Cardiac fibroblast (primary cell): ENCODE data around the gene KRT10.

Experiments
- DNase-seq, 2 donors: peaks; one replicate each; pipeline versions ENCODE4 v3.0.0 to v3.0.0-alpha.2; 2010; ENCODE audit warnings: low read depth in 2 of 2
- H3K4me3 ChIP-seq, 2 donors: replicated peaks in 1 of 2; 1 replicate in 1 of 2; 2 replicates in 1 of 2; pipeline ENCODE4 v1.5.1; 2011; ENCODE audit warnings: low read depth in 2 of 2, low read length in 2 of 2, mild to moderate bottlenecking in 2 of 2, moderate library complexity in 1 of 2
- TF ChIP-seq, protein P1 (sequence below): IDR thresholded peaks from one replicate; pipeline ENCODE4 v1.5.1; 2011; ENCODE audit warnings: low read depth, mild to moderate bottlenecking, low read length, inconsistent platforms

The KRT10 gene

DNA sequence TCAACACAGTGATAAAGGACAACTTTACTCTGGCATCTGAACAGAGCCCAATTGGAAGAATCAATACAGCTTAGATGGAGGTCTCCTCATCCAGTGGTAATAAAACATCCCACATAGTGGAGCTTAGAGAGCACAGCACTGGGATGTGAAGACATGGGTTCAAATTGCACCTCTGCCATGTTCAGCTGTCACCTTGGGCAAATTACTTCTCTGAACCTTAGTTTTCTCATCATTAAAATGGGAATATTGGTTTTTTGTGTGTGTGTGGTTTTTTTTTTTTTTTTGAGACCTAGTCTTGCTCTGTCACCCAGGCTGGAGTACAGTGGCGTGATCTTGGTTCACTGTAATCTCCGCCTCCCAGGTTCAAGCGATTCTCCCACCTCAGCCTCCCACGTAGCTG, 13.6 kb upstream of the KRT10 start:
- no peak for DNase-seq
- H3K4me3 ChIP-seq = no peak overlapping the region
- TF ChIP-seq, protein P1, sequence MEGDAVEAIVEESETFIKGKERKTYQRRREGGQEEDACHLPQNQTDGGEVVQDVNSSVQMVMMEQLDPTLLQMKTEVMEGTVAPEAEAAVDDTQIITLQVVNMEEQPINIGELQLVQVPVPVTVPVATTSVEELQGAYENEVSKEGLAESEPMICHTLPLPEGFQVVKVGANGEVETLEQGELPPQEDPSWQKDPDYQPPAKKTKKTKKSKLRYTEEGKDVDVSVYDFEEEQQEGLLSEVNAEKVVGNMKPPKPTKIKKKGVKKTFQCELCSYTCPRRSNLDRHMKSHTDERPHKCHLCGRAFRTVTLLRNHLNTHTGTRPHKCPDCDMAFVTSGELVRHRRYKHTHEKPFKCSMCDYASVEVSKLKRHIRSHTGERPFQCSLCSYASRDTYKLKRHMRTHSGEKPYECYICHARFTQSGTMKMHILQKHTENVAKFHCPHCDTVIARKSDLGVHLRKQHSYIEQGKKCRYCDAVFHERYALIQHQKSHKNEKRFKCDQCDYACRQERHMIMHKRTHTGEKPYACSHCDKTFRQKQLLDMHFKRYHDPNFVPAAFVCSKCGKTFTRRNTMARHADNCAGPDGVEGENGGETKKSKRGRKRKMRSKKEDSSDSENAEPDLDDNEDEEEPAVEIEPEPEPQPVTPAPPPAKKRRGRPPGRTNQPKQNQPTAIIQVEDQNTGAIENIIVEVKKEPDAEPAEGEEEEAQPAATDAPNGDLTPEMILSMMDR = no peak

DNA sequence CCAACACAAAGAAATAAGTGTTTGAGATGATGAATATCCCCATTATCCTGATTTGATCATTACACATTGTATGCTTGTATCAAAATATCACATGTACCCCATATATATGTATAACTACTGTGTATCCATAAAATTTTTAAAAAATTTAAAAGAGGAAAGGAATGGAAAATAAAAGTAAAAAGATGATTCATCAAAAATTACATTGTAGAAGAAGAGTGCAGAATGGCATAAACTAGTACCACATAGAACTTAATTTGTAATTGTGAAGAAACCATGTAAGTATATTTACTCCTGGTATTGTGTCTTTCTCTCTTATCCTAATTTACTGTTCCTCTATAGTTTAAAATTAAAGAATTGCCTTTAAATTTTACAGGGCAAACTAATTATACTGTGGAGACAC, 11.5 kb upstream of the KRT10 start:
- H3K4me3 ChIP-seq = no peak overlapping the region
- DNase-seq = no peak
- TF ChIP-seq, protein P1 = no peak

DNA sequence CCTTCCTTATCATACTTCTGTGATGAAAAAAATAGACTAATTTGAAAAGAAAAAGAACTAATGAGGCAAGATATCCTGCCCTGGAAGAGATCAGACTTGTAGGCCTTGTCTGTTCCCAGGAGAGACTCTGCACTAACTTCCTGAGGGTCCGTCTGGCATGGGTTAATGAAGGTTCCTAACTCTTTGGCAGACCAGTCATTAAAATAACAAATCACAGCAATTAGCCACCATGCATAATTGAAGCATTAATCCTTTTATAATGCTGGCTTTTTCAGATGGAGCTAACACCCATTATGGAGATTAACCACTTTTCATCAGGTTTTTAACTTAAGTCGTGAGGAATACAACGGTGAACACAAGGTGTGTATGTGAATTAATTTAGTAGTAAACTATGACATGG, 10.4 kb upstream of the KRT10 start:
- TF ChIP-seq, protein P1 = no peak
- DNase-seq = no peak
- H3K4me3 ChIP-seq = no peak overlapping the region

DNA sequence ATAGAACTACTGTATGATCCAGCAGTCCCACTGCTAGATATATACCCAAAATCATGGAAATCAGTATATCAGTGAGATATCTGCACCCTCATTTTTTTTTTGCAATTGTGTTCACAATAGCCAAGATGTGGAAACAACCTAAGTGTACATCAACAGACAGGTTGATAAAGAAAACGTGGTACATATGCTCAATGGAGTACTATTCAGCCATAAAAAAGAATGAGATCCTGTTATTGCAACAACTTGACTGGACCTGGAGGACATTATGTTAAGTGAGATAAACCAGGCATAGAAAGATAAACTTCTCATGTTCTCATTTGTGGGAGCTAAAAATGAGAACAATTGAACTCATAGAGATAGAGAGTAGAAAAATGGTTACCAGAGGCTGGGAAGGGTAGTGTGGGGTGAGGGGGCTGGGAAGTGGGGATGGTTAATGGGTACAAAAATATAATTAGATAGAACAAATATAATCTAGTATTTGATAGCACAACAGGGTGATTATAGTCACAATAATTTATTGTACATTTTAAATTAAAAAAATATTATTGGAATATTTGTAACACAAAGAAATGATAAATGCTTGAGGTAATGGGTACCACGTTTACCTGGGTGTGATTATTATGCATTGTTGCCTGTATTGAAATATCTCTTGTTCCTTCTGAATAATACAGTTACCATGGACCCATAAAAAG, 7.8 kb upstream of the KRT10 start:
- H3K4me3 ChIP-seq = no peak overlapping the region
- no peak for DNase-seq
- TF ChIP-seq, protein P1 = no peak

DNA sequence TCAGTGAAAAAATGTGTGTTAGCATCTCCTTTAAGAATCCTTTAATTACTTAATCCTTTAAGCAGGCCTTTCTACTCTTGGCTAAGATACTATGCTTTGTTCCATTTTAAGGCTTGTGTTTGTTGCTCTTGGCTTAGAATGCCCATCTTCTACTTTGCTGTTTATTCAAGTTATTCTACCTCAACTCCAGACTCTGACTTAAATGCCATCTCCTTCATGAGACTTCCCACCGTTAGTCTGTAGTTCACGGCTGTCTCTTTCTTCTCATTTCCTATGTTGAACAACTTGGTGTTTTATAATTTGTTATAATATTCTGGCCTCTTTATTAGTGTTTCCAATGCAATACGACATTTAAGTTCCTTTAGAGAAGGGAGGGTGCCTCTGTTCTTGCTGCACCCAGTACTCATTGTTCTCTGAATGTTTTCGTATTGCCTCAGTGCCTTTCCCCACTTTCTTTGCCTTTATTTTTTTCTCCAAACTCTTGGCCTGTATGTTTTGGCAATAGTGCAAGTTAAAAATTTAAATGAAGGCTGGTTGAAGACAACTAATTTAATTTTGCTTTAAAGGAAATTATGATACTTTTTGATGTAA, 6.1 kb upstream of the KRT10 start:
- peak in 1 of 2 donors; percentile 66 for DNase-seq
- H3K4me3 ChIP-seq = no peak overlapping the region
- TF ChIP-seq, protein P1 = no peak

DNA sequence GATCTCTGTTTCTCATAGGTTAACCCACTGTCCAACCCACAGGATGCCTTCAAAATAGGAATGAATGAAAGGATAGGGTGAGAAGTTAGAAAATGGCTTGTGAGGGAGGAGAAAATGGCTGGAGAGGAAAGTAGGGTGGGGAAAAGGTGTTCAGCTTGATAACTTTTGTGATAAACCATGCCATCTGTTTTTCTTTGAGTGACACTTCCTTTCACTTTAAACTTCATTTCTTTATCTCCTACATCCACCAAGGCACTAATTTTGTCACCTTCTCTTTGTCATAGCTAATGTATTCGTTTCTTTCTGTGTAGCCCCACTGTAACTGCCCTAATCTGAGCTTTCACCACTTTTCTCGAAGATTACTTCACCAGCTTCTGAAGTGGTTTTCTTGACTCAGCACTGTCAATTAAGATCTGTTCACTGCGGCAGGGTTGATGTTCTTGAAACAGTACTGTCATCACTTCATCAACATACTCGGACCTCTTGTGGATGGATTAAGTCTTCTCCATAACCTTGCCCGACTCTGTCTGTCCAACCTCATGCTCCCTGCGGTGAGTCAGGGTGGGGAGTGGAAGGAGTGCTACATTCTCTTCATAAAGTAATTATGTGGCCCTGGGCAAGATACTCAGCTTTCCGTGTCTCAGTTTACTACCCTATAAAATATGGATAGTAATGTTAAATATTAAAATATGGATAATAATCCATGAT, 5.5 kb upstream of the KRT10 start:
- H3K4me3 ChIP-seq = peak overlapping the region in 1 of 2 donors; percentile 3
- TF ChIP-seq, protein P1 = no peak
- peak; percentile 38 to 72 for DNase-seq
